Sciatic nerve (tissue), 2 donors: ENCODE results near the gene UBLCP1. TPM values are rescaled to one million over a fixed set of nuclear protein-coding genes. Genes with fewer than 3 reads are reported as not detected.

ENCODE experiments used
- ATAC-seq: fragments of 200-7000 bp; cut with Tn5 transposase; one replicate; pipeline ENCODE4 v1.9.1; 2020; ENCODE audit warnings: mild to moderate bottlenecking, moderate library complexity
- DNase-seq: peaks from one replicate; pipeline ENCODE4 v3.0.0-alpha.2; 2020; ENCODE audit warnings: low spot score
- intact Hi-C: fragments of 100-400 bp; cut with DNase I; formaldehyde crosslinking; loops from one replicate; pipeline ENCODE4 v1.14.2; 2022
- total RNA-seq: library from RNA; stranded (reverse); fragmentation: NEBNext Ultra II Directional; extraction: Animal tissue kit (Norgen Biotek cat#: 25700); gene quantifications from one replicate; pipeline ENCODE4 v1.2.1, GENCODE V29; 2021
- donor health status: DM: no; HTN: no; CAD: no.
- donor health status: DM: no; HTN: no; CAD: no.

UBLCP1 gene
- total RNA-seq, 1 donor from 2014 or later = 22.6 TPM

GRCh38 chr5:159333545-159333925, 70.4 kb downstream of the UBLCP1 start:
- ATAC-seq = no peak

More at GRCh38 chr5:159333545-159333925, 70.4 kb downstream of the UBLCP1 start:
- intact Hi-C loops = no loop called here
- DNase-seq = no peak

Other genes starting within 250 kb of the UBLCP1 start
- gene EBF1, start 163.4 kb upstream of the UBLCP1 start, total RNA-seq = 86.9 TPM
- gene RNF145, start 53.7 kb upstream of the UBLCP1 start, total RNA-seq = 68.2 TPM
- not detected for gene IL12B, start 67.2 kb downstream of the UBLCP1 start, total RNA-seq